ENCODE results near the gene HAUS2.

DNA sequence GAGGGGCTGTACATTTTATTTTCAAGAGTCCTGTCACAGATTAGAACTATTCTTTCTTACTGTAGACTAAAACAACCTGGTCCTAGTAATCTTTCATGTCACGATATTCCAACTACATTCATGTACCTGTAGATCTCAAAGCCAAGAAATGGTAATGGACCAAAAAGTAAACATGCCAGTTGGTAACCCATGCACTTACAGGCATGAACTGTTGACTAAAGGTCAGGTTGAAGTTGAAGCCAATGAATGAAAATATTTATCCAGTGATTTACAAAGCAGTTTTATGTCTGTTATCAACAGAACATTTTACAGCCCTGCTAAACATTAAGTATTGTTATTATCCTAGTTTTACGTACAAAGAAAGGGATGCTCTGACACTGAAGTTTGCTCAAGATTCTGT lies 25.3 kb upstream of the HAUS2 start:
- TF ChIP-seq EZH2phosphoT487 (IDR thresholded peaks at IDR 0.05; ENCODE audit: borderline replicate concordance) (no peak), POLR2AphosphoS5 (IDR thresholded peaks at IDR 0.05; ENCODE audit: low read depth, low read length) (no peak)
